COLO668 (cell line): Measurements from ENCODE around the gene KCNK10.

Experiments used
- DNase-seq: peaks from one replicate; lab custom pipeline; 2025; ENCODE audit not compliant: unreplicated experiment; lab: John Stamatoyannopoulos, UW

Gene KCNK10

GRCh38 chr14:88188745-88189416 lies 134.2 kb downstream of the KCNK10 start:
- peak; percentile 49 for DNase-seq

- DNase-seq = no peak
These were observed 137.2 kb downstream of the KCNK10 start for GRCh38 chr14:88185843-88186242.

GRCh38 chr14:88184956-88185355 lies 138.1 kb downstream of the KCNK10 start:
- DNase-seq = no peak

DNA sequence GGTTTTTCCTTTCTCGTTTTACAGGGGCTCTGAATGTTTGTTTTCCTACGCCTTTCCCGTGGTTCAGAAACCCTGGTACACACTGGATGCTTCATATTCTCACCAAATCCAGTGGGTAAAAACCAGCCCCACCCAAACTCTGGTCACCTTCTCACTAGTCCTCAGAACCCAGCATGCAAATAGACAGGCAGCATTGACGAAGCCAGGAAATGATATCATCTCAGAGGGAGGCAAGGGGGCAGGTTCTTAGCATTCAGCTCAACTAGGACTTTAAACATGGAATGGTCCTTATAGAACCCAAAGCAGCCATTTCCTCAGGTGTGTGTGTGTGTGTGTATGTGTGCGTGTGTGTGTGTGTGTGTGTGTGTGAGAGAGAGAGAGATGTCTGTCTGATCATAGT lies 142.0 kb downstream of the KCNK10 start:
- no peak for DNase-seq

DNA sequence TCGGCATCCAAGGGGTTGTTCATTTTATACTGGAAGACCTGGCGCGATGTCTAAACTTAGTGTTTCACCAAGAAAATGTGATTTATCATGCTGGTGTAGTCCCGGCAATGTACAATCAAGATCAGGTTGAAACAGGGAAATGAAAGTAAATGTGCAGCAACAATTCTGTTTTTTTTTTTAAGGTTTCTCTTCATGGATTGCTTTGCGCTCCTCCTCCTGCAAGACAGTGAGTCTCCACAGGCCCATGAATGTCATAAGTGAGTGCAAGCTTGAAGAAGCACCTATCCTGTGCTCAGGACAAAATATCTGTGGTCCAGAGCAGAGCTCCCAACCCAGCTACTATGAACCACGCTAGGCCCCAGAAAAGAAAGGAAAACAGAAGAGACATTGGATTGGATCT lies 143.4 kb downstream of the KCNK10 start:
- DNase-seq = no peak

DNA sequence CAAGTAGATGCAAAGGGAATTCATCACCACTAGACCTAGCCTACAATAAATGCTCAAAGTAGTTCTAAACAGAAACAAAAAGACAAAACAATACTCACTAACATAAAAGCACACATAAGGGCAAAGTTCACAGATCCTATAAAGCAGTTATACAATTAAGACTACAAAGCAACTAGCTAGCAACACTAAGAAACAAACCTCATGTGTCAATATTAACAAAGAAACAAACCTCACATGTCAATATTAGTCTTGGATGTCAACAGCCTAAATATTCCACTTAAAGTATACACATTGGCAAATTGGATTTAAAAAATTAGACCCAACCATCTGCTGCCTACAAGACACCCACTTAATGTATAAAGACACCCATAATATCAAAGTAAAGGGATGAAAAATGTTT lies 152.7 kb downstream of the KCNK10 start:
- no peak for DNase-seq

- DNase-seq = peak; percentile 39
These were observed 154.4 kb downstream of the KCNK10 start for GRCh38 chr14:88168498-88169165.

DNA sequence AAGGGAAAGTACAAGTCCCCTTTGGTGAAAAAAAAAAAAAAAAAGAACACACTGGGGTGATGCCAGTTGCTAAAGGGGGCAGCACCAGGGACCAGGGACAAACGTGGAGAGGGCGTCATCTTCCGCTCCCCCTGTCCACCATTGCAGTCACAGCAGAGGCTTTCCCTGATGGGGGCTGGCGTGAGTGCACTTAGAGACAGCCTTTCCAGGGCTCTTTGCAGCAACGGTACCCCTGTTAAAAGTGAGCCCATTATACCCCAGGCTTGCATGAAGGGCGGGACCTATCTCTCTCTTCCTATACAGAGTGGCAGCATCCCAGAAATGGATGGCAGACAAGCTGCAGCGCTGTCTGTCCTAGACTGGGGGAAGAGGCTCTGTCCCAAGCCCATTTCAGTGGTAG lies 155.0 kb downstream of the KCNK10 start:
- no peak for DNase-seq

GRCh38 chr14:88166616-88167015 lies 156.5 kb downstream of the KCNK10 start:
- DNase-seq = no peak

GRCh38 chr14:88164906-88165534 lies 158.0 kb downstream of the KCNK10 start:
- DNase-seq = no peak

DNA sequence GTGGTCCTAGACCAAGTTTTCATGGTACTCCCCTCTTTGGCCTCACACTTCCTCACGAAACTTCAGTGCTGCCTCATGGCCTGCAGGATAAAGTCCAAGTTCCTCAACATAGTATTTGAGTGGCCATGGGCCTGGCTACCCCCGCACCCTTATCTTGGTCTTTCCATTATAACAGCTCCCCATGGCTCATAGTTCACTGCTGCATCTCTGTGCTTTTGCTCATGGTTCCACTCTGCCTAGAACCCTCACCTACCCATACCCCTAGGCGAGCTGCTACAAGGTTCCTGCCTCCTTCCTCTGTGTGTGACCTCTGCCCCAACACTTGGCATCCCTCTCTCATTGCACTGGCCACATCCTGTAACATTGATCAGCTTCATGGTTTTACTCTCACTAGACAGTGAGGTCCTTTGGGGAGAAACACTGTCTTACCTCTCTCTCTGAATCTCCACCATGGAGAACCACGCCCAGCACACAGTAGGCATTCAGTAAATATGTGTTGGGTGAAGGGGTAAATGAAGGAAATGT lies 159.3 kb downstream of the KCNK10 start:
- no peak for DNase-seq

- DNase-seq = no peak
These were observed 166.9 kb downstream of the KCNK10 start for GRCh38 chr14:88156127-88156526.

- DNase-seq = no peak
These were observed 168.1 kb downstream of the KCNK10 start for GRCh38 chr14:88154926-88155325.

GRCh38 chr14:88154321-88154720 lies 168.7 kb downstream of the KCNK10 start:
- no peak for DNase-seq

DNA sequence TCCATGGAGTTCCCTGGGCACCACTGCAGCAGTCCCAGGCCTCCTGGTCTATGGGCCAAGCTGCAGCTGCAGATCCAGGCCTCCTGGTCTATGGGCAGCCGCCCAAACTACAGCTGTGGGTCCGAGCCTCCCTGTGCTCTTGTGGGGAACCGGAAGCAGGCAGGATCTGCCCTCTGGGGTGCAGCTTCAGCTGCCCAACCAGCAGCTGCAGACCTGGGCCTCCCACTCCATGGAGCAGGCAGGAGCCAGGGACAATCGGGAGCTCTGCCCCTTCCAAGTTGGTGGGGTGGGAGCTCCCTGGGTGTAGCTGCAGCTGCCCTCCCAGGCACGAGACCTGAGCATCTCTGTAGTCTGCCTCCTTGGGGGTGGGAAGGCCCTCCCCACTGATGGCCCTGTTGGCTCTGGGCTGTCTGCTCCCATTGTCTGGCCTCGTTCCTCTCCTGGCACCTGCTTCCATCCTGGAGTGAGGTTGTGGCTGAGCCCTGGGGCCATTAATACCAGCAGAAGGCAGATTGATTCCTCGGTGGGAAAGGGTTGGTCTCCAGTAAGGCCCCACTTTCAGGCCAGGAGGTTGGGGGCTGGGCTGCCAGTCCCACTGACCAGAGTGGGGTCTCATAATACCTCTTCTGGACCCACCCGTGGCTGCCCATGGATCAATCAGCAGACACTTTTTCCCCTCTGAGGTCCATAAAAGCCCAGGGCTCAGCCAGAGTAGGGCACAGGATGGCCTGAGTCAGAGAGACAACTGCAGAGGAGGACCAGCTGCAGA lies 176.0 kb downstream of the KCNK10 start:
- DNase-seq = no peak

GRCh38 chr14:88143810-88144209 lies 179.3 kb downstream of the KCNK10 start:
- DNase-seq = no peak

- DNase-seq = no peak
These were observed 180.1 kb downstream of the KCNK10 start for GRCh38 chr14:88142997-88143396.

DNA sequence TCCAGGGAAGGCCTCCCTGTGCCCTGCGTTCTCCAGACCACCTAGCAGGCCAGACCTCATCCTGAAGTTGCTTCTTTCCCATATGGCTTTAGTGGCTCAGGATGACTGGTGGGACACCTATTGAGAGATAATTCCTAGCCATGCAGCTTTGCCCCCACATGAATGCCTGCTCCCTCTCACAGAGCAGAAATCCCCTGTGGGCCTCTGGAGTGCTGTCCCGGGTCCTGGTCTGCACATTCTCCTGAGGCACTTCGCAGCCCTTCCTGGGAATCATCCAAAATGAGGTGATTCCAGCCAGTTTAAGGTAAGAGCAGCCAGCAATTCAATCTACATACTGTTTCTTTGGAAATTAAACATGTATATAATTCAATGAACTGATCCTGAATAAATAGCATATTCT lies 182.2 kb downstream of the KCNK10 start:
- DNase-seq = no peak

DNA sequence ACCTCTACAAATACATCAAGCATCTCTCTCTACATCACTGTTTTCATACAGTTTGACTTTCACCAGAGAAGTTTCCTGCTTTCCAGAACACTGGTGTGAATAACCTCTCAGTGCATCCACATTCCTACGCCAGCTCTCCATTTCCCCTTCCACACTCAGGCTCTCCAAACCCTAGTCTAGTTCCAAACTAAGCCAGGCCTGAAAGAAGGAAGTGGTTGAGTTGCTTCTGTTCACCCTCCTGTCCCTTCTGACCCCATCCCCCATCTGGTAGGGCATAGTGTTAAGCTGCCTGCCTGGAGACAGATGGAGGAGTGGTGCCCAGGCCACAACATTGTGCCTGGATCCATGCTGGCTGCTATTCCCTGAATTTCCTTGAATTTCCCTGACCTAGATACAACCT lies 185.7 kb downstream of the KCNK10 start:
- no peak for DNase-seq
